ENCODE data around the gene RCOR3.
A peak's percentile ranks its signal among the peaks of the same experiment; 100 is the strongest.
"Not testable (repeated sequence)": the region's sequence is repeated elsewhere in the genome, so short reads cannot be mapped to it uniquely, and the experiment has no call there.

RCOR3 gene

DNA sequence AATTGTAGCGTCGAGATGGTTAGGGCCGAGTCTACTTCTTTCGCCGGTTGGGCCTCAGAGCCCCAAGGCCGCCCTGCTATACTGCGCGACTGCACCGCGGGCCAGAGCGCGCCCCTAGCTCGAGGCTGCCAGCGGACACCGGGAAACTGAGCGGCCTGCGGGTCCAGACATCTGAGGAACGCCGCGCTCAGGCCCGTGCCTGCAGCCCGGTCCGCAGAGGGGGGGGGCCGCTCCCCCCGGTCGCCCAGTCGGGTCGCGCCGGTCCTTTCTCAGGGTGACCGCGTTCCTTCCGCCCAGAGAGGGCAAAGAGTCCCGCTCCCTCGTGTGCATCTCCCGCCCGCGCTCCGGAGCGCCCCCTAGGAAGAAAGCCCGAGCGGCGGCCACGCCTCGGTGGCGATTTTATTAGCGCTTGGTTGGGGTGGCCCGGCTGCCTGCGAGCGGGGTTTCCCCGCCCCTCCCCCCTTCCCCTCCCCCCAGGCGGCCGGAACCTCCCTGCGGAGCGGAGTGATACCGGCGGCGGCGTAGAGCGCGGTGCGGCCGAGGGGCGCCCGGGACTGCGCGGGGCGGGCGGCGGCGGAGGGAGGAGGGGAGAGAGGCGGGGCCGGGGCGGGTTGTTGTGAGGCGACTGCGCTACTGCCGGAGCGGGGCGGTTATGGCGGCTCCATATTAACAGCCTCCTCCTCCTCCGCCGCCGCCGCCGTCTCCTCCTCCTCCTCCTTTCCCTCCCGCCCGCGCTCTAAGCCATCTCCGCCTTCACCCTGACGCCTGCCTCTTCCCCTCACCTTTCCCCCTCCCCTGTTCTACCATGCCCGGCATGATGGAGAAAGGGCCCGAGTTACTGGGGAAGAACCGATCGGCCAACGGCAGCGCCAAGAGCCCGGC, at the start of gene RCOR3:
RCOR3 (plus strand) TSS at position 611 of the 882 bp plus-strand sequence; CDS start at position 806, 195 bp downstream.
- DNase-seq: peak; percentile 95

DNA sequence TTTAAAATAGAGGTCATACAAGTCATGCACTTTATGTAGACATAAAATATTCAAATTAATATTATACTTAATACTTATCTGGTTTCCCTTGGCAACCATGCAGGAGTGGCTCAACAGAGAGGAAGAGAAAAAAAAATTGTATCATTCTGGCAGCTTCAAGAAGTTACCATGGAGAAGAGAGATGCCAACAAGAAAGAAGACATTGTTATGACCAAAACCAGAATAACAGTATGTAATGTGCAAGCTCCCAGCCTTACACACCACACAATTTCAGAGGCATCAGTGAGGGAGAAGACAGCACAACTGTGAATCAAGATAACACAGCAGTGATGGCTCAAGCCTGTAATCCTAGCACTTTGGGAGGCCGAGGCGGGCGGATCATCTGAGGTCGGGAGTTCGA, 49.1 kb upstream of the RCOR3 start:
- DNase-seq: no peak

DNA sequence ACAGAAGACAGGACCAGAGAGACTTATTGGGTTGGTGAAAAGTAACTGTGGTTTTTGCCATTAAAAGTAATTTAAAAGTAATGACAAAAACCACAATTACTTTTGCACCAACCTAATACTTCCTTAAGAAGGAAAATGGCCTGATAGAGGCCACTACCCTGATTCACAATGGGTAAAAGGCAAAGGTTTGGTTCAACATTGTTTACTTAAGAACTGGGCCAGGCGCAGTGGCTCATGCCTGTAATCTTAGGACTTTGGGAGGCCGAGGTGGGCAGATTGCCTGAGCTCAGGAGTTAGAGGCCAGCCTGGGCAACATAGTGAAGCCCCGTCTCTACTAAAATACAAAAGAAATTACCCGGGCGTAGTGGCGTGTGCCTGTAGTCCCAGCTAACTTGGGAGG, 48.2 kb upstream of the RCOR3 start:
- DNase-seq: no peak

DNA sequence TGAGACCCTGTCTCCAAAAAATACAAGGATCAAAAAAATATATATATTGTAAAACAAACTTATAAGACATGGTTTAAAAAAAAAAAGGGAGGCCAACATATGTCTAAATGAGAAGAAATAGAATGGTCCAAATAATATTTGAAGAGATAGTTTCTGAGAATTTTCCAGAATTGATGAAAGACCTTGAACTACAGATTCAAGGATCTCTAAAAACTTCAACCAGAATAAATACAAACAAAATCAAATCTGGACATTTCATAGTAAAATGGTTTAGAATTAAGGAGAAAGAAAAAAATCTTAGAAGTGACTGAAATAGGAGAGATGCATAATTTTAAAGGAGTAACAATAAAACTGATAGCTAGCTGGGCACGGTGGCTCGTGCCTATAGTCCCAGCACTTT, 45.5 kb upstream of the RCOR3 start:
- no peak for DNase-seq

DNA sequence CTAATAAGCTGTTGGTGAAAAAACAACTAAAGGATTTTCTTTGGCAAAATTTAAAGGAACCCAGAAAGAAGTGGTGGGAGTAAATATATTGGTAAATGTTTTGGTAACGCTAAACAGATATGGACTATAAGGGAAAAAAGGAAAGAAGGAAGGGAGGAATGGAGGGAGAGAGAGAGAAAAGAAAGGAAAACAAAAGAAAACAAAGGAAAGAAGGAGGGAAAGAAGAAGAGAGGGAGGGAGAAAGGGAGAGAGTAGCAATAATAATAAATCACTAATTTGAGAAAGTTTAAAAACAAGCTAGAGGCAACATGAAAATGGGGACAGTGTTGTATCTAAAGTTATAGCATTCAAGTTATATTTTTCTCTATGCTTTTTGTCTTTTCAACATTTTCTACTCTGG, 43.6 kb upstream of the RCOR3 start:
- no peak for DNase-seq

DNA sequence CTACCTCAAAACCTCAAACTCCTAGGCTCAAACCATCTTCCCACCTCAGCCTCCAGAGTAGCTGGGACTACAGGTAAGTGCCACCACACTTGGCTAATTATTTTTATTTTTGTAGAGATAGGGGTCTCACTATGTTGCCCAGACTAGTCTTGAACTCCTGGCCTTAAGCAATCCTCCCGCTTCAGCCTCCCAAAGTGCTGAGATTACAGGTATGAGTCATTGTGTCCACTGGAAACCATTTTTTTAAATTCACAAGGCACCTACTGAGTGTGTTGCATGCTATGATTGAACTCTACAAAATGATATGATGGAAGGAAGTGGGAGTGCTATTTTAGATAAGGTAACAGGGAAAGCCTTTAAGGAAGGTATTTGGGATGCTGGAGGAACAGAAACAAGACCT, 41.8 kb upstream of the RCOR3 start:
- DNase-seq: no peak

DNA sequence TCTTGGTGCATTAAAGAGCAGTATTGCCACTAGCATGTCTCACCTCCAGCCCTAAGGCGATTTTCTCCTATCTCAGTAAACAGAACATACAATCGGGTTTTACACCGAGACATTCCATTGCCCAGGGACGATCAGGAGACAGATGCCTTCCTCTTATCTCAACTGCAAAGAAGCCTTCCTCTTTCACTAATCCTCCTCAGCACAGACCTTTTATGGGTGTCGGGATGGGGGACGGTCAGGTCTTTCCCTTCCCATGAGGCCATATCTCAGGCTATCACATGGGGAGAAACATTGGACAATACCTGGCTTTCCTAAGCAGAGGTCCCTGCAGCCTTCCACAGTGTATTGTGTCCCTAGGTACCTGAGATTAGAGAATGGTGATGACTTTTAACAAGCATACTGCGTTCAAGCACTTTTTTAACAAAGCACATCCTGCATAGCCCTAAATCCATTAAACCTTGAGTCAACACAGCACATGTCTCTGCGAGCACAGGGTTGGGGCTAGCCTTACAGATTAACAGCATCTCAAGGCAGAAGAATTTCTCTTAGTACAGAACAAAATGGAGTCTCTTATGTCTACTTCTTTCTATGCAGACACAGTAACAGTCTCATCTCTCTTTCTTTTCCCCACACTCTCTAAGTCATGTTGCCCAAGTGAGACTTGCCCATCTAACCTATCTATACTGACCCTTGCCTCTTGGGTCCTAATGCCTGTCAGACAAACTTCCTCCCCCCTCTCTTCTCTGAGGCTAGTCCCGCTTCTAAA, 36.5 kb upstream of the RCOR3 start:
- DNase-seq: not testable (repeated sequence)

DNA sequence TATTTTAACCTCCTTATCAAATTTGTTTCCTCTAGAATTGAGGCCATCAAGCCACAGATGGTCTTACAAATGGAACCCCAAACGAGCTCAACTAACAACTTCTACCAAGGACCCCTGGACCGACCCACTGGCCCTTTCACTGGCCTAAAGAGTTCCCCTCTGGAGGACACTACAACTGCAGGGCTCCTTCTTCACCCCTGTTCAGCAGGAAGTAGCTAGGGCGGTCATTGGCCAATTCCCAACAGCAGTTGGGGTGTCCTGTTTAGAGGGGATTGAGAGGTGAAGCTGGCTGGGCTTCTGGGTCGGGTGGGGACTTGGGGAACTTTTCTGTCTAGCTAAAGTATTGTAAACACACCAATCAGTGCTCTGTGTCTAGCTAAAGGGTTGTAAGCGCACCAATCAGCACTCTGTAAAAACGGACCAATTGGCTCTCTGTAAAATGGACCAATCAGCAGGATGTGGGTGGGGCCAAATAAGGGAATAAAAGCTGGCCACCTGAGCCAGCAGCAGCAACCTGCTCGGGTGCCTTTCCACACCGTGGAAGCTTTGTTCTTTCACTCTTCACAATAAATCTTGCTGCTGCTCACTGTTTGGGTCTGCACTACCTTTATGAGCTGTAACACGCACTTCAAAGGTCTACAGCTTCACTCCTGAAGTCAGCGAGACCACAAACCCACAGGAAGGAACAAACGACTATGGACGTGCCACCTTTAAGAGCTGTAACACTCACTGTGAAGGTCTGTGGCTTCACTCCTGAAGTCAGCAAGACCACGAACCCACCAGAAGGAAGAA, 30.4 kb upstream of the RCOR3 start:
- DNase-seq: peak; percentile 61

DNA sequence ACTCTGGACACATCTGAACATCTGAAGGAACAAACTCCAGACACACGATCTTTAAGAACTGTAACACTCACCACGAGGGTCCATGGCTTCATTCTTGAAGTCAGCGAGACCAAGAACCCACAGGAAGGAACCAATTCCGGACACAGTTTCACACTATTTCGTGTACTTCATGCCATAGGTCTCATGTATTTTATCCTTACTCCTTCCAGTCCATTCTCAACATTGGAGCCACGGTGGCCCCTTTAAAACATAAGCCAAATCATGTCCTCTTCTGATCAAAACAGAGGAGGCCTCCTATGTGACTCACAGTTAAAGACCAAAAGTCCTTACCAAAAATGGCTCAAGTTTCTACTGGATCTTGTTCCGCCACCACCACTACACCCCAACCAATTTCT, 29.8 kb upstream of the RCOR3 start:
- DNase-seq: no peak

DNA sequence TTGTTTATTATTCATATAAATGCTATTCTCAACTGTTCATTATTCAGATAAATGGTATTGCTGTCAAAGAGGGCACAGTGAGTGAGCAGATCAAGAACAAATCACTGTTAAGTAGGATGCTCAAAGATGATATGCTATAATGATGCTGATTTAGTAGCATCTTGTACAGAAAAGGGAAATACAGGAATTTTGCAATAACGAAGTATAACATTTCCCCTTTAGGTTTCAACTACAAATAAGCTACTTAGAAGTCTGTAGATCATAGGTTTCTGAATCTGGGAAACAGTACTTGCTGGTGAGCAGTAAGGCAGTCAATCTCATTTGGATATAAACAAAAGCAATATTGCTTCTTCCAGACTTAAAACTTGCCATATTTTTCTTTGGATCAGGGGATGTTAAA, 27.3 kb upstream of the RCOR3 start:
- no peak for DNase-seq

DNA sequence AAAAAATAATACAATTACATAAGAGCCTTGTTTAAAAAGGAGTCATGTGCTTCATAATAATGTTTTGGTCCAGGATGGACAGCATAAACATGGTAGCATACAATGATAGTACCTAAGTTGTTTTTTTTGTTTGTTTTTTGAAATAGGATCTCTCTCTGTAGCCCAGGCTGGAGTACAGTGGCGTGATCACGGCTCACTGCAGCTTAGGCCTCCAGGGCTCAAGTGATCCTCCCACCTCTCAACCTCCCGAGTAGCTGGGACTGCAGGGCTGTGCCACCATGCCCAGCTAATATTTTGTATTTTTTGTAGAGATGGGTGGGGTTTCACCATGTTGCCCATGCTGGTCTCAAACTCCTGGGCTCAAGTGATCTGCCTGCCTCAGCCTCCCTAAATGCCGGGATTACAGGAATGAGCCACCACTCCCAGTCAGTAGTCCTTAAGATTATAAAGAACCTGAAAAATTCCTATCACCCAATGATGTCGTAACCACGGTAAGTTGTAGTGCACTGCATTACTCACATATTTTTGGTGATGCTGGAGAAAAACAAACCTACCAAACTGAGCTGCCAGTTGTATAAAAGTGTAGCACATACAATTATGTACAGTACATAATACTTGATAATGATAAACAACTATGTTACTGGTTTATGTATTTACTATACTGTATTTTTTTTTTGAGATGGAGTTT, 22.4 kb upstream of the RCOR3 start:
- DNase-seq: no peak

DNA sequence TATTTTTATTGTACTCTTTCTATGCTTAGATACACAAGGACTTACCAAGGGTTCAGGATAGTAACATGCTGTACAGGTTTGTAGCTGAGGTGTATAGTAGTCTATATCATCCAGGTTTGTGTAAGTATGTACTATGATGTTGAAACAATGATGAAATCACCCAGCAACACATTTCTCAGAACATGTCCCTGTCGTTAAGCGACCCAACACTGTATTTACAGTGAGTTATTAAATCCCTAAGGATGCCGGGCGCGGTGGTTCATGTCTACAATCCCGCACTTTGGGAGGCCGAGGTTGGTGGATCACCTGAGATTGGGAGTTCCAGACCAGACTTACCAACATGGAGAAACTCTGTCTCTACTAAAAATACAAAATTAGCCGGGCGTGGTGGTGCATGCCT, 21.6 kb upstream of the RCOR3 start:
- DNase-seq: no peak

DNA sequence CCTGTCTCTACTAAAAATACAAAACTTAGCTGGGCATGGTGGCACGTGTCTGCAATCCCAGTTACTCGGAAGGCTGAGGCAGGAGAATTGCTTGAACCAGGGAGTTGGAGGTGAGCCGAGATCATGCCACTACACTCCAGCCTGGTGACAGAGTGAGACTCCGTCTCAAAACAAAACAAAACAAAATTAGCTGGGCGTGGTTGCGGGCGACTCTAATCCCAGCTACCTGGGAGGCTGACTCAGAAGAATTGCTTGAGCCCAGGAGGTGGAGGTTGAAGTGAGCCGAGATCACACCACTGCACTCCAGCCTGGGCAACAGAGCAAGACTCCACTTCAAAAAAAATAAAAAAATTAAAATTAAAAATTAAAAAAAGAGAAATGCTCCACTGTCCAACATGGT, 18.6 kb upstream of the RCOR3 start:
- not testable (repeated sequence) for DNase-seq

DNA sequence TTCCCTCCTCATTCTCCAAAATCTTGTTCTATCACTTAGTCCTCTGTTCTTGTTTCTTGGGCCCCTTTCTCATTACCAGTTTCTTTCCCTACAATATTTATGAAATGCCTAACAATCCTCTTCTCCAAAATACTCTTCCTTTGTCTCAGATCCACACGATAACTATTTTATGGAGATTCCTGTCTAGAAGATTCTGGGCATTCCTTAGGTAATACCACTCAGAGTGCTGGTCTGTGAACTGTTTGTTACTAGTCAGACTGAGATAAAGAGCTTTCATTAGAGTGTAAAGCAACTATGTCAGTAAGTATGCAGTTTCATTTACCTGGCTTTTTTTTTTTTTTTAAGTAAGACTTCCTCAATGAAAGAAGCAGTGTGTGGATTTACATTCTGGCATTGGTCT, 18.1 kb upstream of the RCOR3 start:
- DNase-seq: no peak

DNA sequence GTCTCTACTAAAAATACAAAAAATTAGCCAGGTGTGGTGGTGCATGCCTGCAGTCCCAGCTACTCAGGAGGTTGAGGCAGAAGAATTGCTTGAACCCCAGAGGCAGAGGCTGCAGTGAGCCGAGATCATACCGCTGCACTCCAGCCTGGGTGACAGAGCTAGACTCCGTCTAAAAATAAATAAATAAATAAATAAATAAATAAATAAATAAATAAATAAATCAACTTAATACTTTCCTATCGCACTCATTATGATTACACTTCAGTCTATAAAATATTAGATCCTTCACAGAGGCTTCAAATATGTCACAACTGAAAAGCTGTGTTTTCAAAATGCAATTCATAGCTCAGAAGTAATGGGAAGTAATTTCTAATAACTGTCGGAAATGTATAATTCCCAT, 15.5 kb upstream of the RCOR3 start:
- not testable (repeated sequence) for DNase-seq

DNA sequence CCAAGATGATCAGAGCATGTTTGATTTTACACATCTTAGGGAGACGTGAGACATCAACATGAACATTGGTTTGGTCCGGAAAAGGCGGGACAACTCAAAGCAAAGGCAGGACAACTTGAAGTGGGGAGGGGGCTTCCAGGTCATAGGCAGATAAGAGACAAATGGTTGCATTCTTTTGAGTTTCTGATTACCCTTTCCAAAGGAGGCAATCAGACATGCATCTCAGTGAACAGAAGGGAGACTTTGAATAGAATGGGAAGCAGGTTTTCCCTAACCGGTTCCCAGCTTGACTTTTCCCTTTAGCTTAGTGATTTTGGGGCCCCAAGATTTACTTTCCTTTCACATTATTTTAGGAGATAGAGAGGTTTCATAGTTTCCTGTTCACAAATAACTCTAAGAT, 12.6 kb upstream of the RCOR3 start:
- not testable (repeated sequence) for DNase-seq

DNA sequence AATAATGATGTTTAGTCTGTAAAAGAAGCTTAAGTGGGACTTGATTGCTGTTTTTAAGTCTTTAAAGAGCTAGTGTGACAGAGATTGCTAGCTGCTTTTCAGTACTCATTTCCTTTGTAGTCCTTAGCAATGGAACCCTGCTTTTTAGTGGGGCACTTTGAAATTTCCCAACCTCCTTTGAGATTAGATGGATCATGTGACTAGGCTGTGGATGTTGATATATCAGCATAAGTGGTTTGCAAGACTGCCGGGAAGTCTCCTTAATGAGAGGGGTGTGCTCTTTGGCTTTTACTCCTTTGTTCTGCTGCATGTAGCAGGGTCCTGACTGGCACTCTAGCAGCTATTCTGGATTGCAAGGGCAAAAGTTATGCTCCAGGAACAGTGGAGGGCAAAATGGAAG, 11.2 kb upstream of the RCOR3 start:
- DNase-seq: no peak

DNA sequence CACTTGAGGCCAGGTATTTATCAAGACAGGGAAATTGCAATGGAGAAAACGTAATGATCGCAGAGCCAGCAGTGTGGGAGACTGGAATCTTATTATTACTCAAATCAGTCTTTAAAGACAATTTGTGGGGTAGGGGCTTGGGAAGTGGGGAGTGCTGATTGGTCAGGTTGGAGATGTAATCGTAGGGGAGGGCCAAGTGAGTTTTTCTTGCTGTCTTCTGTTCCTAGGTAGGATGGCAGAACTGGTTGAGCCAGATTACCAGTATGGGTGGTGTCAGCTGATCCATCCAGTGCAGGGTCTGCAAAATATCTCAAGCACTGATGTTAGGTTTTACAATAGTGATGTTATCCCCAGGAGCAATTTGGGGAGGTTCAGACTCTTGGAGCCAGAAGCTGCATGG, 9.6 kb upstream of the RCOR3 start:
- DNase-seq: not testable (repeated sequence)

DNA sequence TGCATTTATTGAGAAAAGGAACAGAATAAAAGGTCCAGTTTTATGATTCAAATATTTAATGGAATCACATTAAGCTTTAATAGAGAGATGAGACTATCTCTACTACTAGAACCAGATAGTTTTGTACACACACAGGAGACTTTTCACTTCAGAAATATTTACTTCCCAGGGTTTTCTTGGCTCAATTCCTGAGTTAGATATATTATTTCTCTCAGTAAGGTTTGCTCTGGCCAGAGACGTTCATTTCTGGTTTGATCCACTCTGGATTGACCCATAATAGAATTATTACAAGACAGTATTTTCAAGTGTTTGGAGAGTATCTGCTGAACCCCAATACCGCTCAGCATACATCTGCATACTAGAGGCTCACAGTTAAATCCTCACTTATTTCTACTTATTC, 1.3 kb upstream of the RCOR3 start:
- DNase-seq: no peak

DNA sequence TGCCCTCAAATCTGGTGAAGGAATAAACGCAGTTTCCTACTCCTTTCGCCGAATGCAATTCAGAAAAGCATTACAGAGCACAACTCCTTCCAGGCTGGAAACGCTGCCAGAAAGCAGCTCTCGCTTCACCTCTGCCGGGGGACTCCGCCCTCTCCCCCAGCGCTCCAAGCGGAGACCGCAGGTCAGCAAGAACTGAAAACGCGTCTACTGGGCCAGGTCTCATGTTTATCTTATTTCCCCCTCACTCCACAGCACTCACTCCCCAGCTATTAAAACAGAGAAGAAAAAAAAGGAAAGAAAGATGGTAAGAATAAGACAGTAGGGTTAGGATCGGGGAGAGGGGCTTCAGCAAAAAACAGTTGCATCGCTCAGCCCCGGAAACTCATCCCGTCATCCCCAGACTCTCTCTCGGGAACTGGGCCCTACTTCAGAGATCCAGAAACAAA, 833 bp upstream of the RCOR3 start:
- DNase-seq: peak; percentile 70

DNA sequence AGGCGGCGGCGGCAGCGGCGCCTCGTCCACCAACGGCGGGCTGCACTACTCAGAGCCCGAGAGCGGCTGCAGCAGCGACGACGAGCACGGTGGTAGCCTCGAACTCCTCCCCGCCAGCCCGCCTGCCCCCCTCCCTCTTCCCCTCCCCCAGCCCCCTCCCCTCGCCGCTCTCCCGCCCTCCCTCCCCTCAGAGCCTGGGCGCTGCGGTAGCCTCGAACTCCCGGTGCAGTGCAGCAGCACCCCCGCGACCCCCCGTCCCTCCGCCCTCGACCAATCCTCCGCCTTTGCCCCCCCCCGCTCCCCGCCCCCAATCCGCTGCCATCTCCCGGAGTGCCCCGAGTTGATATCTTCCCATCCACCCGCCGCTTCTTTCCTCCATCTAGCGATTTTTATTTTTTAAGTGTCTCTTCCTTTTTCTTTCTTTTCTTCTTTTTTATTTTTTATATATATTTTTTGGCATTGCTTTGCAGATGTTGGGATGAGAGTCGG, 516 bp downstream of the RCOR3 start:
- DNase-seq: peak; percentile 73

Data from CD4-positive, alpha-beta T cell treated with Interleukin-6 for 4 hours (primary cell).